Gastrocnemius medialis (tissue), 4 donors: ENCODE results near the gene HOXC11.

Experiments
- CTCF ChIP-seq, 5 experiments: fragments of 450-650 bp in 3 of 5; fragments of 200-600 bp in 2 of 5; sonication (generic) in 2 of 5; IDR thresholded peaks in 4 of 5; conservative IDR thresholded peaks in 1 of 5; 1 replicate in 4 of 5; 2 replicates in 1 of 5; pipeline ENCODE4 v1.5.1; 2016 to 2019; ENCODE audit warnings: antibody characterized with exemption in 5 of 5, mild to moderate bottlenecking in 3 of 5, moderate library complexity in 3 of 5
- POLR2A ChIP-seq, 2 donors: fragments of 450-650 bp; IDR thresholded peaks; one replicate each; pipeline ENCODE4 v1.6.1; 2017; ENCODE audit warnings: antibody characterized with exemption in 2 of 2, mild to moderate bottlenecking in 2 of 2, moderate library complexity in 2 of 2

- TF ChIP-seq POLR2A (IDR thresholded peaks at IDR 0.05) (no peak), CTCF (IDR thresholded peaks at IDR 0.05 in 4 of 5, conservative IDR thresholded peaks at IDR 0.05 in 1 of 5) (no peak)
Measured at GRCh38 chr12:54019091-54019811, 46.3 kb downstream of the HOXC11 start.
